Skeletal muscle cell (primary cell): ENCODE results near the gene TENM3.
"Not testable (repeated sequence)": the region's sequence is repeated elsewhere in the genome, so short reads cannot be mapped to it uniquely, and the experiment has no call there.

Experiments used
- DNase-seq: peaks from one replicate; pipeline ENCODE4 v3.0.0-alpha.2; 2010; ENCODE audit warnings: low read depth
- H3K4me3 ChIP-seq: 2 replicates; pipeline ENCODE4 v1.5.1; 2011; ENCODE audit warnings: low read depth, mild to moderate bottlenecking, control low read depth, low read length, moderate library complexity

The TENM3 gene

GRCh38 chr4:182243204-182243603 lies at the start of gene TENM3:
TSS of gene TENM3 (plus strand) at chr4:182243402. CDS start at chr4:182324021, 80,619 bp downstream.
- not testable (repeated sequence) for DNase-seq, H3K4me3 ChIP-seq

GRCh38 chr4:182194091-182194824 lies 48.9 kb upstream of the TENM3 start:
- H3K4me3 ChIP-seq, result no peak overlapping the region
- DNase-seq, result no peak

- H3K4me3 ChIP-seq, result no peak overlapping the region
- DNase-seq, result no peak
These were observed 45.6 kb upstream of the TENM3 start for GRCh38 chr4:182197611-182198010.

GRCh38 chr4:182201871-182202270 lies 41.3 kb upstream of the TENM3 start:
- DNase-seq, result no peak
- no peak overlapping the region for H3K4me3 ChIP-seq

GRCh38 chr4:182202650-182203049 lies 40.6 kb upstream of the TENM3 start:
- DNase-seq, result no peak
- no peak overlapping the region for H3K4me3 ChIP-seq

- H3K4me3 ChIP-seq, result no peak overlapping the region
These were observed 39.3 kb upstream of the TENM3 start for GRCh38 chr4:182203872-182204411.

GRCh38 chr4:182205306-182205705 lies 37.9 kb upstream of the TENM3 start:
- DNase-seq, result no peak
- H3K4me3 ChIP-seq, result no peak overlapping the region

More at GRCh38 chr4:182203872-182204411, 39.3 kb upstream of the TENM3 start:
- DNase-seq, result no peak

GRCh38 chr4:182206266-182206665 lies 36.9 kb upstream of the TENM3 start:
- H3K4me3 ChIP-seq, result no peak overlapping the region
- DNase-seq, result no peak

GRCh38 chr4:182206916-182207315 lies 36.3 kb upstream of the TENM3 start:
- DNase-seq, result peak; percentile 49
- H3K4me3 ChIP-seq, result no peak overlapping the region

GRCh38 chr4:182207830-182208396 lies 35.3 kb upstream of the TENM3 start:
- no peak overlapping the region for H3K4me3 ChIP-seq
- DNase-seq, result peak; percentile 83

GRCh38 chr4:182208526-182209050 lies 34.6 kb upstream of the TENM3 start:
- no peak overlapping the region for H3K4me3 ChIP-seq
- DNase-seq, result no peak

- peak; percentile 73 for DNase-seq
- no peak overlapping the region for H3K4me3 ChIP-seq
These were observed 30.9 kb upstream of the TENM3 start for GRCh38 chr4:182212211-182212761.

GRCh38 chr4:182213004-182213403 lies 30.2 kb upstream of the TENM3 start:
- no peak overlapping the region for H3K4me3 ChIP-seq
- peak; percentile 46 for DNase-seq

GRCh38 chr4:182215148-182215547 lies 28.1 kb upstream of the TENM3 start:
- DNase-seq, result no peak
- H3K4me3 ChIP-seq, result no peak overlapping the region

- no peak overlapping the region for H3K4me3 ChIP-seq
- no peak for DNase-seq
These were observed 27.2 kb upstream of the TENM3 start for GRCh38 chr4:182216005-182216404.

- H3K4me3 ChIP-seq, result no peak overlapping the region
- DNase-seq, result no peak
These were observed 23.7 kb upstream of the TENM3 start for GRCh38 chr4:182219411-182220056.

GRCh38 chr4:182221987-182222386 lies 21.2 kb upstream of the TENM3 start:
- DNase-seq, result no peak

GRCh38 chr4:182222766-182223165 lies 20.4 kb upstream of the TENM3 start:
- H3K4me3 ChIP-seq, result no peak overlapping the region
- no peak for DNase-seq

More at GRCh38 chr4:182221987-182222386, 21.2 kb upstream of the TENM3 start:
- no peak overlapping the region for H3K4me3 ChIP-seq

GRCh38 chr4:182223708-182224107 lies 19.5 kb upstream of the TENM3 start:
- DNase-seq, result no peak
- no peak overlapping the region for H3K4me3 ChIP-seq
